ENCODE data around the gene SETD6.

SETD6 gene

DNA sequence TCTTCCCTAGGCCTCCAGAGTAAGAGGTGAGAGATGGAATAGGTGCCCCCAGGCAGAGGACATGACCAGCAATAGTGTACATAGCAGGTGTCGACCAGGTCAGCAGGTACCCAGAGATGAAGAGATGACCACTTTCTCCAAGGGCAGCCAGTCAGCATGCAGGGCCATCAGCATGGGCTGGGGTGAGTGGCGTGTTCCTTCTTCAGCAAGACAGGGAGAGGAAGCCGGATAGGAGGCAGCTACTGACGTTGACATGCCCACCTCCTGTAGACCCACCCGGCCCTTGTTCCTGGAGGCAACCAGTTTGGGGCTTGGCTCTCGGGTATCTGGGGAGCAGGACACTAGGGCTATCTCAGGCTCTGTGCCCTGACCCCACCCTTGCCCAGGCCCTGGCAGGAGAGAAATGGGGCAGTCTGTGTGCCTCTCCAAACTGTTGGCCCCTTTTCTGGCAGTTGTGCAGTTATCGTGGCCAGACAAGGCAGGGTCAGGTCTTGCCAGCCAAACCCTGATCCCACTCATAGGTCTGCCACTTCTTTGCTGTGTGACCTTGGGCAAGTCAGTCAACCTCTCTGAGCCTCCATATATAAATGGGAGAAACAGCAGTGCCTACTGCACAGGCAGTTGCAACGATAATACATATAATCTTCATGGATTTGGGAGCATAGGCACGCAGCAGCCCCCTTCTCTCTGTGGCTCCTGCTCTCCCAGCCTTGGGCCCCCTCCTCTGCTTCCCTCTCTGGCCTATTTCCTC lies 16.8 kb upstream of the SETD6 start:
- TF ChIP-seq, protein P1, sequence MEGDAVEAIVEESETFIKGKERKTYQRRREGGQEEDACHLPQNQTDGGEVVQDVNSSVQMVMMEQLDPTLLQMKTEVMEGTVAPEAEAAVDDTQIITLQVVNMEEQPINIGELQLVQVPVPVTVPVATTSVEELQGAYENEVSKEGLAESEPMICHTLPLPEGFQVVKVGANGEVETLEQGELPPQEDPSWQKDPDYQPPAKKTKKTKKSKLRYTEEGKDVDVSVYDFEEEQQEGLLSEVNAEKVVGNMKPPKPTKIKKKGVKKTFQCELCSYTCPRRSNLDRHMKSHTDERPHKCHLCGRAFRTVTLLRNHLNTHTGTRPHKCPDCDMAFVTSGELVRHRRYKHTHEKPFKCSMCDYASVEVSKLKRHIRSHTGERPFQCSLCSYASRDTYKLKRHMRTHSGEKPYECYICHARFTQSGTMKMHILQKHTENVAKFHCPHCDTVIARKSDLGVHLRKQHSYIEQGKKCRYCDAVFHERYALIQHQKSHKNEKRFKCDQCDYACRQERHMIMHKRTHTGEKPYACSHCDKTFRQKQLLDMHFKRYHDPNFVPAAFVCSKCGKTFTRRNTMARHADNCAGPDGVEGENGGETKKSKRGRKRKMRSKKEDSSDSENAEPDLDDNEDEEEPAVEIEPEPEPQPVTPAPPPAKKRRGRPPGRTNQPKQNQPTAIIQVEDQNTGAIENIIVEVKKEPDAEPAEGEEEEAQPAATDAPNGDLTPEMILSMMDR (IDR thresholded peaks at IDR 0.05; ENCODE audit: control insufficient read depth, insufficient read depth, low read depth, low read length, missing control alignments): no peak
- DNase-seq (ENCODE audit: low read depth): no peak
- H3K4me3 ChIP-seq (ENCODE audit: control insufficient read depth, low read depth, low read length): no peak overlapping the region

DNA sequence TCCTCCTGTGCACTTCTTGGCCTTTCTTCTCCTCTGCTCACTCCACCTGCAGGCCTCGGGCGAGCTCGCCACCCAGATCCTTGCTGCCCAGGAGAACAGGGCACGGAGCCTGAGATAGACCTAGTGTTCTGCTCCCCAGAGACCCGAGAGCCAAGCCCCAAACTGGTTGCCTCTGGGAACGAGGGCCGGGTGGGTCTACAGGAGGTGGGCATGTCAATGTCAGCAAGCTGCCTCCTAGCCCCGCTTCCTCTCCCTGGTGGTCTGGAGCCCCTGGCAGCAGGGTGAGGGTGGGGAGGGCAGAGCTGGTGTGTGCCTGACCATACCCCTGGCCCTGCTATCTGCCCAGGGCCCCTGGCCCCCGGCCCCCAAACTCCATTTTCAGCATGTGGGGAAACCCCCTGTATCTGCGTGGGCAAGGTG lies 16.2 kb upstream of the SETD6 start:
- H3K4me3 ChIP-seq (ENCODE audit: control insufficient read depth, low read depth, low read length): no peak overlapping the region
- DNase-seq (ENCODE audit: low read depth): no peak
- TF ChIP-seq, protein P1 (IDR thresholded peaks at IDR 0.05; ENCODE audit: control insufficient read depth, insufficient read depth, low read depth, low read length, missing control alignments): no peak

DNA sequence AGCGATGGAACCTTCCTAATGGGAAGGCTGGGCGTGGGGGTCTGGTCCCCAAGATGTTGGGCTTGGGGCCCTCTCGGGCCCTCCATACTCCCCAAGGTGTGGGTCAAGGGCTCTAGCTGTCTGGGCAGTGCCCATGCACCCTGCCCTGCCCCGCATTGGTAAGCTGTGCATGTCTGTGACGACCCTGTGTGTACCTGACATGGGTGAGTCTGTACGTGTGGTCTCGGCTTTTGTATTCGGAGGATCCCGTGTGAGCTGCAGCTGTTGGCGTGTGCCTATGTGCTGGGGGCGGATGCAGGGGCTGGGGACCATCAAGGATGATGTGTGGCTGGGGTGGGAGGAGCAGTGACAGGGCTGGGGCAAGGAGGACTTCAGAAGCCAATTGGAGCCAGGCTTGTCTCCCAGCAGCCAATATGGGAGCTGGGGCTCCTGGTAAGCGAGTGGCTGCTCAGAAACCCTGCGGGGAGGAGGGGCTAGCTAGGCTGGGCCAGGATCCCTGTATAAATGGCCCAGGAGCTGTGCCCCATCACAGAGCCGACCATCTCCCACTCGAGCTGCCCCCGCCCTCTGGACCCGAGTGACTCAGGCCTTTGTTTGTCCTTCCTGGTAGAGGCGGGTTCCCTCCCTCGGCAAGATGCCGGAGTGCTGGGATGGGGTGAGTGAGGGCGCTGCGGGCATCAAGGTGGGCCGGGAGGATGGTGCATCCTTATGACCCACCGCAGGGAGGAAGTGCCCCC lies 15.5 kb upstream of the SETD6 start, which contains the start of gene NDRG4:
NDRG4 (plus strand) TSS at position 529 of the 737 bp plus-strand sequence; CDS start at position 635, 106 bp downstream.
- TF ChIP-seq, protein P1 (IDR thresholded peaks at IDR 0.05; ENCODE audit: control insufficient read depth, insufficient read depth, low read depth, low read length, missing control alignments): no peak
- peak within 1 kb of the TSS; percentile 52 for H3K4me3 ChIP-seq (ENCODE audit: control insufficient read depth, low read depth, low read length)
- DNase-seq (ENCODE audit: low read depth): peak; percentile 14

DNA sequence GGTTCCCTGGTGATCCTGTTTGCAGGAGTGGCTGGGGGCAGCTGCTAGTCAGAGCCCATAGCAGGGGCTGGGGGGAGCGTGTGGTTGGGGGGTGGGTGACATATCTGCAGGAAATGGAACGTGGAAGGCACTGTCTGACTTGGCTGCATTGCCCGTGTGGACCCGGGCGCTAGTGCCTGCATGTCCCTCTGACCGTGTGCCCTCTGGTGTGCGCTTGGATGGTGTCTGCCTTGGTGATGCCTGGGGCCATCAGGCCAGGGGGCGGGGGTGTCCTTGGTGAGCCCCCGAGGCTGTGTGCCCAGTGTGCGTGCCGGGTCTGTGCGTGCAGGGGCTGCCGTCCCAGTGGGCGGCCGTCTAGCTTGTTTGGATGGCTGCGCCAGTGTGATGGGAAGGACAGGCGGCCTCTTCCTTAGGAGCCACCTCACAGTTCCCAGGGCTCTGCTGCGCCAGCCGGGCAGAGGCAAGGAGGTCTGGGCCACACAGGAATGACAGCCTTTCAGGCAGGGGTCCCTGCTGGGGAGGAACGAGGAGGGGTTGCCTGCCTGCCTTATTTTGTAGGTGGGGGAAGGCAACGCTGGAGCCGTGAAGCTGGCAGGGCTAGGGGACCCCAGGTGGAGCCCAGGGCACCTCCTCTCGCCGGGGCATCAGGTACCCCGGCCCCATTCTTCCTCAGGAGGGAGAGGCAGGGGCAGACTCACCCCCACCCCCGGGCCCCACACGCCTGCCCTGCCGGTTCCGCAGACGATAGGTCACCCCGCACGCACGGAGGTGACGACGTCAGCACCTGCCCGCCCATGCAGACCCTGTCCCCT lies 14.7 kb upstream of the SETD6 start:
- TF ChIP-seq, protein P1 (IDR thresholded peaks at IDR 0.05; ENCODE audit: control insufficient read depth, insufficient read depth, low read depth, low read length, missing control alignments): no peak
- H3K4me3 ChIP-seq (ENCODE audit: control insufficient read depth, low read depth, low read length): peak overlapping the region; percentile 52
- DNase-seq (ENCODE audit: low read depth): no peak

DNA sequence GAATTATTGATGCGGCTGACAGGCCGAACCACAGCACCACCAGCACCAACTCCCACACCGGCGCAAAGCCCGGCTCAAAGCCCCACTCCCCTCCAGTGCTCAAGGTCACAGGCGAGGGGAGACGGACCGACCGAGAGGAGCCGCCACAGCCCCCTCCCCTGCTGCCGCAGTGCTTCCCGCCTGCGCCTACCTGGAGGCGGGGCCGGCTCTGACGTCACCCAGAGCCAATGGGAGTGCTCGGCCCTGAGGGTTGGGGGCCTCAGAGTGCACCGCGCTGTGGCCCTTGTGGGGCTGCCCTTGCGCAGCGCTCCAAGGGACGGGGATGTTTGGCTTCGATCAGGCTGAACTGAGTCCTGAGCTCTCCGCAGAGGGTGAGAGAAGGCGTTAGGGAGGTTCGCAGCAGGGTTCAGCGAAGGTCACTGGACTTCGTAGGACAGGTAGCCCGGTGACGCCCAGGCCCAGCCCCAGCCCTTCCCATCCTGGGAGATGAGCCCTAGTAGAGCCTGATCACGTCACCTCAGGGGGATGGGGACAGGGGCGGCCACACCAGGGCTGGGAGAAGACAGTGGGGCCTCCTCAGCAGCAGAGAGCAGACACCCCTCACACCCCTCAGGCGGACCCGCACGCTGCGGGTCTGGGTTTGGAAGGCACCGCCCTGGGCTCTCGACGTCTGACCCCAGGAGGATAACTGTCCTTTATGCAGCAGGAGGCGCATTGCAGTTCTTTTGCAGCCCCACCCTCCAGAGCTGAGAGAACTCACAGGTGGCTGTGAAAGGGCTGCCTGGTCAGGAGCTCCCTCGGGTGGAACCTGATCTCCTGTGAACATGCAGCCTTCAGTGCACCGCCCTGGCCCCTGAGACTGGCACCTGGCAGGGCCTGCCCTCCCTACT lies 13.8 kb upstream of the SETD6 start:
- peak overlapping the region; percentile 52 for H3K4me3 ChIP-seq (ENCODE audit: control insufficient read depth, low read depth, low read length)
- no peak for DNase-seq (ENCODE audit: low read depth)
- TF ChIP-seq, protein P1 (IDR thresholded peaks at IDR 0.05; ENCODE audit: control insufficient read depth, insufficient read depth, low read depth, low read length, missing control alignments): no peak
